Activated naive CD8-positive, alpha-beta T cell treated with anti-CD3 and anti-CD28 coated beads, Interleukin-2, amount 50 U/mL, for 24 hours (primary cell): ENCODE measurements around the gene CYGB.
A peak's percentile ranks its signal among the peaks of the same experiment; 100 is the strongest.
"Not testable (repeated sequence)": the region's sequence is repeated elsewhere in the genome, so short reads cannot be mapped to it uniquely, and the experiment has no call there.

ENCODE experiments used
- ATAC-seq: fragments of 150-1000 bp; cut with Tn5 transposase; one replicate; pipeline ENCODE4 v1.10.0; 2021
- DNase-seq: peaks from one replicate; pipeline ENCODE4 v3.0.0; 2021
- H3K27ac Mint-ChIP-seq: one replicate; pipeline ENCODE4 v1.8.0; 2021; ENCODE audit warnings: mild to moderate bottlenecking, mixed read lengths
- H3K27me3 Mint-ChIP-seq: one replicate; pipeline ENCODE4 v1.8.0; 2021; ENCODE audit warnings: mixed read lengths
- H3K36me3 Mint-ChIP-seq: one replicate; pipeline ENCODE4 v1.8.0; 2021; ENCODE audit warnings: low read depth, mixed read lengths
- H3K4me1 Mint-ChIP-seq: one replicate; pipeline ENCODE4 v1.8.0; 2021; ENCODE audit warnings: mixed read lengths
- H3K4me3 Mint-ChIP-seq: one replicate; pipeline ENCODE4 v1.8.0; 2021; ENCODE audit warnings: mild to moderate bottlenecking, moderate library complexity, mixed read lengths
- H3K9me3 Mint-ChIP-seq: one replicate; pipeline ENCODE4 v1.8.0; 2021; ENCODE audit warnings: mixed read lengths

The CYGB gene

GRCh38 chr17:76573096-76573495, 35.6 kb upstream of the CYGB start:
- peaks cover 4% of the 10 kb centered on the region for H3K4me1 Mint-ChIP-seq
- no peaks in the 10 kb centered on the region for H3K9me3 Mint-ChIP-seq
- no peaks in the 10 kb centered on the region for H3K36me3 Mint-ChIP-seq
- ATAC-seq (no peak), DNase-seq (no peak)
- no peak overlapping the region for H3K27ac Mint-ChIP-seq
- no peak overlapping the region for H3K4me3 Mint-ChIP-seq
- no peaks in the 10 kb centered on the region for H3K27me3 Mint-ChIP-seq

- no peak overlapping the region for H3K27ac Mint-ChIP-seq
- ATAC-seq (no peak), DNase-seq (no peak)
- no peaks in the 10 kb centered on the region for H3K36me3 Mint-ChIP-seq
- H3K9me3 Mint-ChIP-seq, result no peaks in the 10 kb centered on the region
- no peaks in the 10 kb centered on the region for H3K27me3 Mint-ChIP-seq
- peaks cover 9% of the 10 kb centered on the region for H3K4me1 Mint-ChIP-seq
- no peak overlapping the region for H3K4me3 Mint-ChIP-seq
These were observed 34.8 kb upstream of the CYGB start for GRCh38 chr17:76572201-76572910.

- peaks cover 9% of the 10 kb centered on the region for H3K36me3 Mint-ChIP-seq
- no peaks in the 10 kb centered on the region for H3K27me3 Mint-ChIP-seq
- H3K9me3 Mint-ChIP-seq, result no peaks in the 10 kb centered on the region
- H3K4me1 Mint-ChIP-seq, result peaks cover 20% of the 10 kb centered on the region
- no peak for ATAC-seq
- H3K27ac Mint-ChIP-seq, result no peak overlapping the region
- no peak overlapping the region for H3K4me3 Mint-ChIP-seq
- no peak for DNase-seq
These were observed 33.5 kb upstream of the CYGB start for GRCh38 chr17:76570877-76571471.

- ATAC-seq (no peak), DNase-seq (no peak)
- no peak overlapping the region for H3K4me3 Mint-ChIP-seq
- no peak overlapping the region for H3K27ac Mint-ChIP-seq
- no peaks in the 10 kb centered on the region for H3K9me3 Mint-ChIP-seq
- peaks cover 25% of the 10 kb centered on the region for H3K4me1 Mint-ChIP-seq
- H3K27me3 Mint-ChIP-seq, result no peaks in the 10 kb centered on the region
- peaks cover 14% of the 10 kb centered on the region for H3K36me3 Mint-ChIP-seq
These were observed 32.9 kb upstream of the CYGB start for GRCh38 chr17:76570457-76570856.

- Mint-ChIP-seq H3K27me3 (no peaks in the 10 kb centered on the region), H3K4me3 (no peak overlapping the region), H3K27ac (no peak overlapping the region), H3K4me1 (peaks cover 32% of the 10 kb centered on the region), H3K9me3 (no peaks in the 10 kb centered on the region), H3K36me3 (peaks cover 21% of the 10 kb centered on the region)
- DNase-seq, result no peak
- ATAC-seq, result no peak
These were observed 32.2 kb upstream of the CYGB start for GRCh38 chr17:76569607-76570279.

GRCh38 chr17:76568811-76569221, 31.3 kb upstream of the CYGB start:
- no peaks in the 10 kb centered on the region for H3K27me3 Mint-ChIP-seq
- no peaks in the 10 kb centered on the region for H3K9me3 Mint-ChIP-seq
- no peak overlapping the region for H3K4me3 Mint-ChIP-seq
- peaks cover 36% of the 10 kb centered on the region for H3K4me1 Mint-ChIP-seq
- no peak for ATAC-seq
- no peak for DNase-seq
- H3K36me3 Mint-ChIP-seq, result peaks cover 26% of the 10 kb centered on the region
- no peak overlapping the region for H3K27ac Mint-ChIP-seq

GRCh38 chr17:76567634-76568432, 30.3 kb upstream of the CYGB start:
- Mint-ChIP-seq H3K27ac (peak overlapping the region; percentile 45), H3K4me1 (peaks cover 43% of the 10 kb centered on the region), H3K36me3 (peaks cover 32% of the 10 kb centered on the region), H3K4me3 (no peak overlapping the region), H3K27me3 (no peaks in the 10 kb centered on the region), H3K9me3 (no peaks in the 10 kb centered on the region)
- ATAC-seq, result peak; percentile 6
- DNase-seq, result no peak

GRCh38 chr17:76566988-76567431, 29.5 kb upstream of the CYGB start:
- no peaks in the 10 kb centered on the region for H3K27me3 Mint-ChIP-seq
- DNase-seq (no peak), ATAC-seq (no peak)
- no peak overlapping the region for H3K4me3 Mint-ChIP-seq
- no peaks in the 10 kb centered on the region for H3K9me3 Mint-ChIP-seq
- H3K4me1 Mint-ChIP-seq, result peaks cover 50% of the 10 kb centered on the region
- no peak overlapping the region for H3K27ac Mint-ChIP-seq
- H3K36me3 Mint-ChIP-seq, result peaks cover 38% of the 10 kb centered on the region

GRCh38 chr17:76566613-76566943, 29.1 kb upstream of the CYGB start:
- peaks cover 42% of the 10 kb centered on the region for H3K36me3 Mint-ChIP-seq
- H3K4me3 Mint-ChIP-seq, result no peak overlapping the region
- no peak for ATAC-seq
- H3K27ac Mint-ChIP-seq, result no peak overlapping the region
- peaks cover 54% of the 10 kb centered on the region for H3K4me1 Mint-ChIP-seq
- H3K9me3 Mint-ChIP-seq, result no peaks in the 10 kb centered on the region
- no peaks in the 10 kb centered on the region for H3K27me3 Mint-ChIP-seq
- no peak for DNase-seq

GRCh38 chr17:76565728-76566612, 28.5 kb upstream of the CYGB start:
- DNase-seq (no peak), ATAC-seq (no peak)
- H3K36me3 Mint-ChIP-seq, result peaks cover 48% of the 10 kb centered on the region
- peak overlapping the region; percentile 75 for H3K27ac Mint-ChIP-seq
- H3K4me3 Mint-ChIP-seq, result no peak overlapping the region
- H3K27me3 Mint-ChIP-seq, result no peaks in the 10 kb centered on the region
- no peaks in the 10 kb centered on the region for H3K9me3 Mint-ChIP-seq
- peaks cover 60% of the 10 kb centered on the region for H3K4me1 Mint-ChIP-seq

- peak overlapping the region; percentile 21 for H3K4me3 Mint-ChIP-seq
- ATAC-seq, result peak; percentile 56
- DNase-seq, H3K9me3 Mint-ChIP-seq, H3K27me3 Mint-ChIP-seq: not testable (repeated sequence)
- peak overlapping the region; percentile 75 for H3K27ac Mint-ChIP-seq
- peaks cover 68% of the 10 kb centered on the region for H3K4me1 Mint-ChIP-seq
- H3K36me3 Mint-ChIP-seq, result peaks cover 56% of the 10 kb centered on the region
These were observed 27.6 kb upstream of the CYGB start for GRCh38 chr17:76564991-76565727.

GRCh38 chr17:76563359-76563758, 25.9 kb upstream of the CYGB start:
- not testable (repeated sequence) for ATAC-seq, H3K9me3 Mint-ChIP-seq, DNase-seq, H3K27me3 Mint-ChIP-seq
- Mint-ChIP-seq H3K4me3 (peak overlapping the region; percentile 39), H3K4me1 (peaks cover 79% of the 10 kb centered on the region), H3K27ac (peak overlapping the region; percentile 19), H3K36me3 (peaks cover 73% of the 10 kb centered on the region)

GRCh38 chr17:76562734-76563148, 25.2 kb upstream of the CYGB start:
- DNase-seq, result no peak
- Mint-ChIP-seq H3K4me3 (peak overlapping the region; percentile 39), H3K9me3 (no peaks in the 10 kb centered on the region), H3K36me3 (peaks cover 80% of the 10 kb centered on the region), H3K27me3 (no peaks in the 10 kb centered on the region), H3K27ac (peak overlapping the region; percentile 68), H3K4me1 (peaks cover 75% of the 10 kb centered on the region)
- peak; percentile 11 for ATAC-seq
